Measurements from ENCODE around the gene GUF1. TPM values are rescaled to one million over a fixed set of nuclear protein-coding genes. Genes with fewer than 3 reads are reported as not detected.
"Not testable (repeated sequence)": the region's sequence is repeated elsewhere in the genome, so short reads cannot be mapped to it uniquely, and the experiment has no call there.

The GUF1 gene
- total RNA-seq, 2 donors from 2014 or later, result 25.9 to 28.6 TPM

DNA sequence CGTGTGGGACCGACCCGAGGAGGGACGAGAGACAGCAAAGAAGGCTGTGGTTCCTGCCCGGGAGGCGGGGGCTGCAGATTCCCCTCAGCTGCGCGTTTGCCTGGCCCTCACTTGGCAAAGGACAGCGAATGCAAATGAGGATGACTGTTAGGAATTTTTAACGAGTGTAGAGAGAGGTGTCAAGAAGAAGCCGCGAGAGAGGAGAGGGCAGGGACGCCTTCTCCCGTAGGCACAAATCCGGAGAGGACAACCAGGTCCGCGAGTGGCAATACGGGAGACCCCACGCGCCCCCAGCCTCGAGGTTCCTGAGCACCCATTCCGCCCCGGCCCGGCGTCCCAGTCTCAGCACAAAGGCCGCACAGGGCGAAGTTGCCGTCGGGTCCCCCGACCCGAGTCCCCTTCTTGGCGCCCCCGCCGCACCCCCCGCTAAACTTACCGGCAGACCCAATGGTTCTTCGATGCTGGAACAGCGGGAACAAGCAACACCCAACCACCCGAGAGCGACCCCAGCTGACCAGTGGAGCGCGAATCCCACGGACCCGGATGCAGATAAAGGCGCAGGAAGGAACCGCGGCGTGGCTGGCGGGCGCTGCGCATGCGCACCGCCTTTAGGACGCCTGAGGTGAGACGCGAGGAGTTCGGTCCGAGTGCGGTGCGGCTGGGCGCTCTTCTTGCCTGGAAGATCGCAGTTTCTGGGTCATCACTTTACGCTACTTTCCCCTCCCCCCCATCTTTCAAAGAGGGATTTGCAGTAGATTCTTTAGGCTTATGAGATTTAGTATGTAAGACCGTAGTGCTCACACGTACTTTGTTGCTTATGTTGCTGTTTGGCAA is 48.0 kb downstream of the GUF1 start, which contains the start of gene GNPDA2:
Gene GNPDA2 (minus strand): TSS at position 519 of the 834 bp plus-strand sequence. CDS start 4,349 bp downstream, outside the sequence.
- H3K4me1 ChIP-seq (replicated peaks), result no peaks in the 10 kb centered on the region
- DNase-seq (ENCODE audit: low spot score), result peak; percentile 84
- H3K27ac ChIP-seq, result peak within 1 kb of the TSS; percentile 78 to 83
- intact Hi-C loops (cut with DNase I), result loop anchor here (5.0 kb wide), 1 partner anchor 49 kb away; the partner anchor contains the start of gene GUF1
- no peaks in the 10 kb centered on the region for H3K9me3 ChIP-seq
- TF ChIP-seq POLR2AphosphoS5 (IDR thresholded peaks at IDR 0.05) (peak; percentile 86), POLR2A (IDR thresholded peaks at IDR 0.05) (peak; percentile 40)
- TF ChIP-seq, protein P1, sequence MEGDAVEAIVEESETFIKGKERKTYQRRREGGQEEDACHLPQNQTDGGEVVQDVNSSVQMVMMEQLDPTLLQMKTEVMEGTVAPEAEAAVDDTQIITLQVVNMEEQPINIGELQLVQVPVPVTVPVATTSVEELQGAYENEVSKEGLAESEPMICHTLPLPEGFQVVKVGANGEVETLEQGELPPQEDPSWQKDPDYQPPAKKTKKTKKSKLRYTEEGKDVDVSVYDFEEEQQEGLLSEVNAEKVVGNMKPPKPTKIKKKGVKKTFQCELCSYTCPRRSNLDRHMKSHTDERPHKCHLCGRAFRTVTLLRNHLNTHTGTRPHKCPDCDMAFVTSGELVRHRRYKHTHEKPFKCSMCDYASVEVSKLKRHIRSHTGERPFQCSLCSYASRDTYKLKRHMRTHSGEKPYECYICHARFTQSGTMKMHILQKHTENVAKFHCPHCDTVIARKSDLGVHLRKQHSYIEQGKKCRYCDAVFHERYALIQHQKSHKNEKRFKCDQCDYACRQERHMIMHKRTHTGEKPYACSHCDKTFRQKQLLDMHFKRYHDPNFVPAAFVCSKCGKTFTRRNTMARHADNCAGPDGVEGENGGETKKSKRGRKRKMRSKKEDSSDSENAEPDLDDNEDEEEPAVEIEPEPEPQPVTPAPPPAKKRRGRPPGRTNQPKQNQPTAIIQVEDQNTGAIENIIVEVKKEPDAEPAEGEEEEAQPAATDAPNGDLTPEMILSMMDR (IDR thresholded peaks at IDR 0.05), result peak in 2 of 4 experiments; percentile 26 to 30
- under 1% methylated on average over 60 of the region's 65 CpGs for WGBS
- no peaks in the 10 kb centered on the region for H3K27me3 ChIP-seq (replicated peaks; ENCODE audit: insufficient read depth)
- H3K4me3 ChIP-seq, result peak within 1 kb of the TSS; percentile 83 to 87
- H3K36me3 ChIP-seq, result no peaks in the 10 kb centered on the region

DNA sequence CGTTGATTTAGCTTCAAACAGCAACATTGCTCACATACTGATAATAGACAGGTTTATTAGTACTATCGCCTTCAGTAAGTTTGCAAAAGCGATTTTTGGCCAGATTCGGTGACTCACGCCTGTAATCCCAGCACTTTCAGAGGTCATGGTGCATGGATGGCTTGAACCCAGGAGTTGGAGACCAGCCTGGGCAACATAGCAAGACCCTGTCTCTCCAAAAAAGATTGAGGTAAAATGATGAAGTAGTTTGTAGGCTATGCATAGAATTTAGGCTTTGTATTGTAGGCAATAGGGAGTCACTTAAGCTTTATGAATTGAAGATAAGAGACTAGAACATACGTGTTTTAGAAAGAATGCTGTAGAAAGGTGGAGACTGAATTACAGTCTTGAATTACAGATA is 49.3 kb downstream of the GUF1 start:
- Histone ChIP-seq H3K36me3 (no peaks in the 10 kb centered on the region), H3K9me3 (no peaks in the 10 kb centered on the region), H3K27me3 (replicated peaks; ENCODE audit: insufficient read depth) (no peaks in the 10 kb centered on the region), H3K4me1 (replicated peaks) (no peaks in the 10 kb centered on the region), H3K27ac (no peak overlapping the region), H3K4me3 (no peak overlapping the region)
- 75% methylated on average over 6 of the region's 6 CpGs for WGBS
- no peak for DNase-seq (ENCODE audit: low spot score)
- intact Hi-C loops (cut with DNase I), result loop anchor here (5.0 kb wide), 1 partner anchor 50 kb away; the partner anchor contains the start of gene GUF1
- TF ChIP-seq POLR2A (IDR thresholded peaks at IDR 0.05) (no peak), POLR2AphosphoS5 (IDR thresholded peaks at IDR 0.05) (no peak)
- TF ChIP-seq, protein P1 (IDR thresholded peaks at IDR 0.05), result no peak

DNA sequence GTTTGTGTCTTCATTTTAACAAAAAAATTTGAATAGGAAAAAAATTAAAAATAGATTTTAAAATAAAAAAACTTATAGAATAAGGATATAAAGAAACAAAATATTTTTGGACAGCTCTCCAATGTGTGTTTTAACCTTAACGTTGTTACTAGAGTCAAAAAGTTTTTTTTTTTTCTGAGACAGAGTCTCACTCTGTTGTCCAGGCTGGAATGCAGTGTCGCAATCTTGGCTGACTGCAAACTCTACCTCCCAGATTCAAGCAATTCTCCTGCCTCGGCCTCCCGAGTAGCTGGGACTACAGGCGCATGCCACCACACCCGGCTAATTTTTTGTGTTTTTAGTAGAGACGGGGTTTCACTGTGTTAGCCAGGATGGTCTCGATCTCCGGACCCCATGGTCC is 50.5 kb downstream of the GUF1 start:
- H3K4me3 ChIP-seq; H3K27ac ChIP-seq; H3K36me3 ChIP-seq; H3K27me3 ChIP-seq (replicated peaks; ENCODE audit: insufficient read depth); H3K4me1 ChIP-seq (replicated peaks); H3K9me3 ChIP-seq; DNase-seq (ENCODE audit: low spot score): not testable (repeated sequence)
- intact Hi-C loops (cut with DNase I), result loop anchor here (5.0 kb wide), 1 partner anchor 51 kb away; the partner anchor contains the start of gene GUF1
- 95% methylated on average over 9 of the region's 9 CpGs for WGBS

DNA sequence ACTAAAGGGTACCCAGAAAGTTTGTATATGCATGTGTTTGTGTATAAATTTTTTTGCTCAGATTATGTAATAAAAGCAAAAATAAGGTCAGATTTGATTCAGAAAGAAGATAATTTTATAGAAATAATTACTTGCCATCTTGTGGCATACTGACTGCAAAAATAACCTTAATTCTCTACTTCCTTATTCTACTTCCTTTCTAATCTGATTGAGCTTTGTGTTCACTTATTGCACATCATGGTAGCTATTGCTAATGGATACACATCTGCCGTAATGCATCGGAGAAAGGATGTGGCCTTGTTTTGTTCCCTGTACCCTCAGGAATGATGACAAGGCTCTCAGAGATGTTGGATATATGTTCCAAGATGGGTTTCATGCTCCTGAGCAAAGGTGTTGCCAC is 58.7 kb downstream of the GUF1 start:
- WGBS, result 93% methylated on average over 2 of the region's 2 CpGs

DNA sequence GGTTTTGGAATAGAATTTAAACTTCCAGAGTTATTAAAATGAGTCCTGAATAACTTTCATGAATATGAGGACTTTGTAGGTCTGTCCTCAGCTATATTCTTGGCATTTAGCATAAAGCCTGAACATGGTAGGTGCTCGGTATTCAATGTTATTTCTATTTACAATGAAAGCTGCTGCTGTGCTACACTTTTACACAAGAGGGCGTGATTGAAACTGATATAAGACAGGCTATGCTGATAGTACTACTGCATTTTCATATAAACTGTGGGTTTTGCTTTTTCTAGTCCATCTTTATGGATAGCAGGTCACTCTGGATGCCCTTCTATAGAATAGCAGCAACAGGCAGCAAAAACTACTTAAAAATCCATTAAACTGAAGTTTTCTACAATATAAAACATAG is 60.4 kb downstream of the GUF1 start:
- 49% methylated on average over 2 of the region's 2 CpGs for WGBS
- Histone ChIP-seq H3K36me3 (no peaks in the 10 kb centered on the region), H3K27me3 (replicated peaks; ENCODE audit: insufficient read depth) (no peaks in the 10 kb centered on the region), H3K27ac (no peak overlapping the region), H3K4me1 (replicated peaks) (no peaks in the 10 kb centered on the region), H3K9me3 (no peaks in the 10 kb centered on the region), H3K4me3 (no peak overlapping the region)
- TF ChIP-seq POLR2A (IDR thresholded peaks at IDR 0.05), result no peak
- TF ChIP-seq POLR2AphosphoS5 (IDR thresholded peaks at IDR 0.05), result no peak
- no peak for DNase-seq (ENCODE audit: low spot score)
- intact Hi-C loops (cut with DNase I), result no loop called here

More for the DNA sequence above, 58.7 kb downstream of the GUF1 start:
- intact Hi-C loops (cut with DNase I), result no loop called here
- DNase-seq (ENCODE audit: low spot score), result no peak
- H3K27me3 ChIP-seq (replicated peaks; ENCODE audit: insufficient read depth), result no peaks in the 10 kb centered on the region
- no peak overlapping the region for H3K27ac ChIP-seq
- TF ChIP-seq, protein P1 (IDR thresholded peaks at IDR 0.05), result no peak
- no peak overlapping the region for H3K4me3 ChIP-seq
- H3K36me3 ChIP-seq, result no peaks in the 10 kb centered on the region
- H3K9me3 ChIP-seq, result no peaks in the 10 kb centered on the region
- no peaks in the 10 kb centered on the region for H3K4me1 ChIP-seq (replicated peaks)
